ENCODE data around the gene CPXM1. TPM values are rescaled to one million over a fixed set of nuclear protein-coding genes. Genes with fewer than 3 reads are reported as not detected.
"Not testable (repeated sequence)": the region's sequence is repeated elsewhere in the genome, so short reads cannot be mapped to it uniquely, and the experiment has no call there.

The CPXM1 gene
- total RNA-seq, 6 donors from 2014 or later = 0.15 to 13.0 (median 0.55) TPM; not detected in 1

- no peak for ATAC-seq (ENCODE audit: low FRiP score in 2 of 2)
- TF ChIP-seq POLR2A (IDR thresholded peaks at IDR 0.05) = no peak
- no peak for TF ChIP-seq POLR2AphosphoS5 (IDR thresholded peaks at IDR 0.05)
- no peak for TF ChIP-seq EP300 (IDR thresholded peaks at IDR 0.05)
- no peak for TF ChIP-seq CTCF (IDR thresholded peaks at IDR 0.05)
- Histone ChIP-seq H3K36me3 (no peaks in the 10 kb centered on the region), H3K4me1 (no peaks in the 10 kb centered on the region), H3K27me3 (no peaks in the 10 kb centered on the region), H3K9me3 (no peaks in the 10 kb centered on the region), H3K27ac (no peak overlapping the region), H3K4me3 (no peak overlapping the region)
- DNase-seq = no peak
- 36 to 46% methylated on average over 3 of the region's 3 CpGs for WGBS, 2 donors
These were observed 19.5 kb downstream of the CPXM1 start for GRCh38 chr20:2780948-2781347.

DNA sequence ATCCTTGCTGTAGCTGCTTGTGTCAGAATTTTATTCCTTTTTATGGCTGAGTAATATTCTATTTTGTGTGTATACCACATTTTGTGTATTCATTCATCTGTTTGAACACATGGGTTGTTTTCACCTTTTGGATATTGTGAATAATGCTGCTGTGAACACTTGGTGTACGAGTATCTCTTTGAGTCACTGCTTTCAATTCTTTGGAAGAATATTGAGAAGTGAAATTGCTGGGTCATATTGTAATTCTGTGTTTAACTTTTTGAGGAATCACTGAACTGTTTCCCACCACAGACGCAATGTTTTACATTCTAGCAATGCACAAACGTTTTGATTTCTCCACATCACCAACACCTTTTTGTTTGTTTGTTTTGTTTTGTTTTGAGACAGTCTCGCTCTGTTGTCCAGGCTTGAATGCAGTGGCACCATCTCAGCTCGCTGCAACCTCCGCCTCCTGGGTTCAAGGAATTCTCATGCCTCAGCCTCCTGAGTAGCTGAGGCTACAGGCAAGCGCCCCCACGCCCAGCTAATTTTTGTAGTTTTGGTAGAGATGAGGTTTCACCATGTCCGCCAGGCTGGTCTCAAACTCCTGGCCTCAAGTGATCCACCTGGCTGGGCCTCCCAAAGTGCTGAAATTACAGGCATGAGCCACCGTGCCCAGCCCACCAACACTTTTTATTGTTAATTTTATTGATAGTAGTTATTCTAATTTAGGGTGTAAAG, 21.7 kb downstream of the CPXM1 start:
- DNase-seq (no peak), ATAC-seq (ENCODE audit: low FRiP score in 2 of 2) (no peak)
- no peaks in the 10 kb centered on the region for H3K9me3 ChIP-seq
- no peaks in the 10 kb centered on the region for H3K27me3 ChIP-seq
- no peak for TF ChIP-seq POLR2A (IDR thresholded peaks at IDR 0.05)
- TF ChIP-seq EP300 (IDR thresholded peaks at IDR 0.05) = no peak
- TF ChIP-seq POLR2AphosphoS5 (IDR thresholded peaks at IDR 0.05) = no peak
- no peak for TF ChIP-seq CTCF (IDR thresholded peaks at IDR 0.05)
- H3K4me3 ChIP-seq = no peak overlapping the region
- H3K36me3 ChIP-seq = no peaks in the 10 kb centered on the region
- 83 to 84% methylated on average over 10 of the region's 10 CpGs for WGBS, 2 donors
- no peaks in the 10 kb centered on the region for H3K4me1 ChIP-seq
- H3K27ac ChIP-seq = no peak overlapping the region

GRCh38 chr20:2775139-2775538, 25.3 kb downstream of the CPXM1 start:
- no peaks in the 10 kb centered on the region for H3K36me3 ChIP-seq
- no peaks in the 10 kb centered on the region for H3K27me3 ChIP-seq
- 84 to 88% methylated on average over 2 to 3 of the region's 3 CpGs for WGBS, 2 donors
- DNase-seq (no peak), ATAC-seq (ENCODE audit: low FRiP score in 2 of 2) (no peak)
- no peaks in the 10 kb centered on the region for H3K4me1 ChIP-seq
- no peak for TF ChIP-seq CTCF (IDR thresholded peaks at IDR 0.05)
- TF ChIP-seq POLR2A (IDR thresholded peaks at IDR 0.05) = no peak
- TF ChIP-seq POLR2AphosphoS5 (IDR thresholded peaks at IDR 0.05) = no peak
- no peak for TF ChIP-seq EP300 (IDR thresholded peaks at IDR 0.05)
- H3K27ac ChIP-seq = no peak overlapping the region
- no peak overlapping the region for H3K4me3 ChIP-seq
- H3K9me3 ChIP-seq = no peaks in the 10 kb centered on the region

DNA sequence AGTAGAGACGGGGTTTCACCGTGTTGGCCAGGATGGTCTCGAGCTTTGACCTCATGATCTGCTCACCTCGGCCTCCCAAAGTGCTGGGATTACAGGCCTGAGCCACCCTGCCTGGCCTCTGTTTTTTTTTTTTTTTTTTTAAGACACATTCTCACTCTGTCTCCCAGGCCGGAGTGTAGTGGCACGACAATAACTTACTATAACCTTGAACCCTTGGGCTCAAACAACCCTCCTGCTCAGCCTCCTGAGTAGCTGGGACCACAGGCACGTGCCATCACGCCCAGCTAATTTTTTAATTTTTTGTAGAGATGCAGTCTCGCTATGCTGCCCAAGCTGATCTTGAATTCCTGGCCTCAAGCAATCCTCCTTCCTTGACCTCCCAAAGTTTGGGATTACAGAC, 26.6 kb downstream of the CPXM1 start:
- TF ChIP-seq POLR2AphosphoS5 (IDR thresholded peaks at IDR 0.05) (no peak), CTCF (IDR thresholded peaks at IDR 0.05) (no peak), EP300 (IDR thresholded peaks at IDR 0.05) (no peak), POLR2A (IDR thresholded peaks at IDR 0.05) (no peak)
- Histone ChIP-seq H3K9me3 (no peaks in the 10 kb centered on the region), H3K27me3 (no peaks in the 10 kb centered on the region), H3K36me3 (no peaks in the 10 kb centered on the region), H3K27ac (no peak overlapping the region), H3K4me1 (peaks cover 0 to 4% (median 0%) of the 10 kb centered on the region in 4 donors), H3K4me3 (no peak overlapping the region)
- 84 to 92% methylated on average over 9 of the region's 9 CpGs for WGBS, 2 donors
- ATAC-seq (ENCODE audit: low FRiP score in 2 of 2) = no peak
- DNase-seq = no peak

DNA sequence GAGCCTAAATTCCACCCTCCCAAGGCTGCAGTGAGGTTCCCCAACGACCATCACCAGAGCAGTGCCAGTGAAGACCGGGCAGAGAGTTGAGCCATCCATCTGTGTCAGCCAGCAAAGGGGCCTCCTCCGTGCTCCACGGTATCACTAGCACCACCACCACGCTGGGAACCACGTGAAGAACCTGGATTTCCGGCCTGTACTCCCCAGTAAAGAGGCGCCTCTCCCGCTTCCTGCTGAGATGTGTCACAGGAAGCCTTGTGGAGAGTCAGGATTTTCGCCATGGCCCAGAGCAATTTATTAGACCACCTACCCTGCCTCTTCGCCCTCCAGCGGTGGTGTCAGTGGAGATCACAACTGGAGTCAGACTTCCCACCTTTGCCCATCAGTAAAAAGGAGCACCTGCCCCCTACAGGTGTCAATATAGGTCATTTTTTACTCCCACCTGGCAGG, 28.8 kb downstream of the CPXM1 start:
- 50 to 60% methylated on average over 6 to 12 of the region's 12 CpGs for WGBS, 2 donors
- no peak for DNase-seq

GRCh38 chr20:2770091-2770490, 30.3 kb downstream of the CPXM1 start:
- not testable (repeated sequence) for H3K36me3 ChIP-seq; ATAC-seq (ENCODE audit: low FRiP score in 2 of 2); H3K27ac ChIP-seq; H3K4me3 ChIP-seq; DNase-seq; H3K27me3 ChIP-seq; H3K9me3 ChIP-seq
- peaks cover 0 to 13% (median 4%) of the 10 kb centered on the region in 4 donors for H3K4me1 ChIP-seq
- WGBS, 2 donors = 92 to 96% methylated on average over 12 of the region's 12 CpGs

More for the DNA sequence above, 28.8 kb downstream of the CPXM1 start:
- no peak for TF ChIP-seq EP300 (IDR thresholded peaks at IDR 0.05)
- TF ChIP-seq POLR2AphosphoS5 (IDR thresholded peaks at IDR 0.05) = no peak
- TF ChIP-seq CTCF (IDR thresholded peaks at IDR 0.05) = no peak
- TF ChIP-seq POLR2A (IDR thresholded peaks at IDR 0.05) = no peak
- peaks cover 0 to 13% (median 4%) of the 10 kb centered on the region in 4 donors for H3K4me1 ChIP-seq
- H3K9me3 ChIP-seq = no peaks in the 10 kb centered on the region
- no peak for ATAC-seq (ENCODE audit: low FRiP score in 2 of 2)
- H3K27me3 ChIP-seq = no peaks in the 10 kb centered on the region
- no peak overlapping the region for H3K27ac ChIP-seq
- no peaks in the 10 kb centered on the region for H3K36me3 ChIP-seq
- no peak overlapping the region for H3K4me3 ChIP-seq

Data from upper lobe of left lung (tissue), 6 donors.